SK-N-SH treated with all-trans-retinoic acid at 6 μM for 48 hours (cell line): ENCODE results near the gene TBCCD1.

Experiments
- ATAC-seq: fragments of 200-7000 bp; cut with Tn5 transposase; 3 replicates; pipeline ENCODE4 v1.9.1; 2020; ENCODE audit warnings: mild to moderate bottlenecking, moderate library complexity
- ARNTL ChIP-seq: fragments of 450-650 bp; formaldehyde crosslinking; IDR thresholded peaks from 2 replicates; pipeline ENCODE4 v1.5.0; 2020; ENCODE audit warnings: low read depth, mild to moderate bottlenecking, moderate library complexity, borderline replicate concordance
- BACH2 ChIP-seq: fragments of 250-450 bp; sonication (Bioruptor Pico); IDR thresholded peaks from 2 replicates; pipeline ENCODE4 v1.9.0; 2021; ENCODE audit warnings: mild to moderate bottlenecking, borderline replicate concordance
- ESRRG ChIP-seq: fragments of 250-450 bp; sonication (Bioruptor Pico); IDR thresholded peaks from 2 replicates; pipeline ENCODE4 v1.6.1; 2021; ENCODE audit warnings: mild to moderate bottlenecking
- GLIS3 ChIP-seq: fragments of 250-450 bp; sonication (Bioruptor Pico); IDR thresholded peaks from 2 replicates; pipeline ENCODE4 v1.5.0; 2020; ENCODE audit warnings: mild to moderate bottlenecking, moderate library complexity
- ISL1 ChIP-seq: fragments of 250-450 bp; sonication (Bioruptor Pico); IDR thresholded peaks from 2 replicates; pipeline ENCODE4 v2.1.2; 2022; ENCODE audit warnings: mild to moderate bottlenecking, moderate library complexity
- OSR1 ChIP-seq: fragments of 250-450 bp; sonication (Bioruptor Pico); IDR thresholded peaks from 2 replicates; pipeline ENCODE4 v1.8.0; 2022; ENCODE audit warnings: moderate library complexity, mild to moderate bottlenecking, inconsistent platforms
- PATZ1 ChIP-seq: fragments of 250-450 bp; sonication (Bioruptor Pico); IDR thresholded peaks from 2 replicates; pipeline ENCODE4 v1.8.0; 2020; ENCODE audit warnings: mild to moderate bottlenecking, moderate library complexity, borderline replicate concordance
- POU6F1 ChIP-seq: fragments of 250-450 bp; sonication (Bioruptor Pico); IDR thresholded peaks from 2 replicates; pipeline ENCODE4 v1.8.0; 2021; ENCODE audit warnings: low read depth, mild to moderate bottlenecking, moderate library complexity, borderline replicate concordance
- PPARA ChIP-seq: fragments of 250-450 bp; sonication (Bioruptor Pico); IDR thresholded peaks from 2 replicates; pipeline ENCODE4 v1.5.0; 2020; ENCODE audit warnings: mild to moderate bottlenecking, borderline replicate concordance
- SNAI2 ChIP-seq: fragments of 250-450 bp; sonication (Bioruptor Pico); IDR thresholded peaks from 2 replicates; pipeline ENCODE4 v1.5.0; 2020; ENCODE audit warnings: mild to moderate bottlenecking, moderate library complexity
- TCF4 ChIP-seq: fragments of 250-450 bp; sonication (Bioruptor Pico); IDR thresholded peaks from 2 replicates; pipeline ENCODE4 v1.8.0; 2021; ENCODE audit warnings: mild to moderate bottlenecking, moderate library complexity, borderline replicate concordance
- TOX ChIP-seq: fragments of 250-450 bp; sonication (Bioruptor Pico); IDR thresholded peaks from 2 replicates; pipeline ENCODE4 v1.8.0; 2021; ENCODE audit warnings: mild to moderate bottlenecking, moderate library complexity, borderline replicate concordance
- TSHZ2 ChIP-seq: fragments of 250-450 bp; sonication (Bioruptor Pico); IDR thresholded peaks from 2 replicates; pipeline ENCODE4 v1.5.0; 2020; ENCODE audit warnings: mild to moderate bottlenecking, moderate library complexity
- ZC3H10 ChIP-seq: fragments of 250-450 bp; sonication (Bioruptor Pico); IDR thresholded peaks from 2 replicates; pipeline ENCODE4 v1.5.1; 2021; ENCODE audit warnings: mild to moderate bottlenecking, moderate library complexity
- ZFP3 ChIP-seq: fragments of 250-450 bp; sonication (Bioruptor Pico); IDR thresholded peaks from 2 replicates; pipeline ENCODE4 v1.5.0; 2020; ENCODE audit warnings: mild to moderate bottlenecking, moderate library complexity
- ZFP30 ChIP-seq: fragments of 450-650 bp; formaldehyde crosslinking; IDR thresholded peaks from 2 replicates; pipeline ENCODE4 v1.5.0; 2022; ENCODE audit warnings: mild to moderate bottlenecking, moderate library complexity
- ZNF565 ChIP-seq: fragments of 450-650 bp; formaldehyde crosslinking; conservative IDR thresholded peaks from 2 replicates; pipeline ENCODE4 v1.5.0; 2020; ENCODE audit warnings: low read depth, mild to moderate bottlenecking, moderate library complexity
- ZNF8 ChIP-seq: fragments of 450-650 bp; formaldehyde crosslinking; IDR thresholded peaks from 2 replicates; pipeline ENCODE4 v1.5.0; 2020; ENCODE audit warnings: mild to moderate bottlenecking, moderate library complexity
- TF ChIP-seq, protein P1 (sequence below): fragments of 250-450 bp; sonication (Bioruptor Pico); IDR thresholded peaks from 2 replicates; pipeline ENCODE4 v1.5.1; 2021; ENCODE audit warnings: mild to moderate bottlenecking, moderate library complexity

The TBCCD1 gene

GRCh38 chr3:186613637-186614265 is 46.6 kb upstream of the TBCCD1 start:
- no peak for TF ChIP-seq ZFP30 (CRISPR knock-in tag)
- no peak for TF ChIP-seq ZFP3 (CRISPR knock-in tag)
- ATAC-seq: no peak

GRCh38 chr3:186612721-186613636 is 45.8 kb upstream of the TBCCD1 start, which contains the start of gene AHSG:
AHSG (plus strand) TSS chr3:186613060; CDS start chr3:186613142, 82 bp downstream.
- TF ChIP-seq ESRRG (no peak), TOX (CRISPR knock-in tag) (no peak), SNAI2 (no peak), ZNF8 (CRISPR knock-in tag) (no peak), TCF4 (no peak), ZFP3 (CRISPR knock-in tag) (no peak), GLIS3 (CRISPR knock-in tag) (no peak), BACH2 (no peak), PPARA (CRISPR knock-in tag) (no peak), TSHZ2 (CRISPR knock-in tag) (no peak), OSR1 (no peak), PATZ1 (no peak), ZNF565 (no peak), POU6F1 (CRISPR knock-in tag) (no peak), ARNTL (CRISPR knock-in tag) (no peak)
- TF ChIP-seq, all 23 proteins: peak for 0
- no peak for ATAC-seq

DNA sequence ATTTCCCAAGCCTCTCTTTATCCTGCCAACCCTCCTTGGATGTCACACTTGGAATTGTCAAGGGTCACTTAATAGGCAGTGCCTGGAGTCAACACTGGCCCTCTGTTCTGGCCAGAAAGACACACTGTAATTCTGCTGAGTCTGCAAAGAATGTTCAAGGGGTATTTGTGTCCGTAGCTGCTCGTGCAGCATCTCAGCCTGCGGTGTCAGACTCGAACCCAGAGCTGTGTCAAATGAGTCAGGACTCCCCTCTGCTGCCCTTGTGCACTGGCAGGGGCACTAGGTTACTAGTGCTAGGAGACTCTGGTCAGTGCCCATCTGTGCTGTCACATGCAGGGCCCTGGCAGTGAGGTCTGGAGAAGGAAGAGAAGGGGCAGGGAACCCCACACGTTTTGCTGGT is 44.9 kb upstream of the TBCCD1 start:
- ATAC-seq: no peak
- no peak for TF ChIP-seq PPARA (CRISPR knock-in tag)
- no peak for TF ChIP-seq OSR1
- no peak for TF ChIP-seq ISL1 (CRISPR knock-in tag)
- no peak for TF ChIP-seq GLIS3 (CRISPR knock-in tag)
- TF ChIP-seq, protein P1, sequence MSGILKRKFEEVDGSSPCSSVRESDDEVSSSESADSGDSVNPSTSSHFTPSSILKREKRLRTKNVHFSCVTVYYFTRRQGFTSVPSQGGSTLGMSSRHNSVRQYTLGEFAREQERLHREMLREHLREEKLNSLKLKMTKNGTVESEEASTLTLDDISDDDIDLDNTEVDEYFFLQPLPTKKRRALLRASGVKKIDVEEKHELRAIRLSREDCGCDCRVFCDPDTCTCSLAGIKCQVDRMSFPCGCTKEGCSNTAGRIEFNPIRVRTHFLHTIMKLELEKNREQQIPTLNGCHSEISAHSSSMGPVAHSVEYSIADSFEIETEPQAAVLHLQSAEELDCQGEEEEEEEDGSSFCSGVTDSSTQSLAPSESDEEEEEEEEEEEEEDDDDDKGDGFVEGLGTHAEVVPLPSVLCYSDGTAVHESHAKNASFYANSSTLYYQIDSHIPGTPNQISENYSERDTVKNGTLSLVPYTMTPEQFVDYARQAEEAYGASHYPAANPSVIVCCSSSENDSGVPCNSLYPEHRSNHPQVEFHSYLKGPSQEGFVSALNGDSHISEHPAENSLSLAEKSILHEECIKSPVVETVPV: no peak
- no peak for TF ChIP-seq ESRRG
- TF ChIP-seq ZC3H10: no peak
- TF ChIP-seq SNAI2: no peak

DNA sequence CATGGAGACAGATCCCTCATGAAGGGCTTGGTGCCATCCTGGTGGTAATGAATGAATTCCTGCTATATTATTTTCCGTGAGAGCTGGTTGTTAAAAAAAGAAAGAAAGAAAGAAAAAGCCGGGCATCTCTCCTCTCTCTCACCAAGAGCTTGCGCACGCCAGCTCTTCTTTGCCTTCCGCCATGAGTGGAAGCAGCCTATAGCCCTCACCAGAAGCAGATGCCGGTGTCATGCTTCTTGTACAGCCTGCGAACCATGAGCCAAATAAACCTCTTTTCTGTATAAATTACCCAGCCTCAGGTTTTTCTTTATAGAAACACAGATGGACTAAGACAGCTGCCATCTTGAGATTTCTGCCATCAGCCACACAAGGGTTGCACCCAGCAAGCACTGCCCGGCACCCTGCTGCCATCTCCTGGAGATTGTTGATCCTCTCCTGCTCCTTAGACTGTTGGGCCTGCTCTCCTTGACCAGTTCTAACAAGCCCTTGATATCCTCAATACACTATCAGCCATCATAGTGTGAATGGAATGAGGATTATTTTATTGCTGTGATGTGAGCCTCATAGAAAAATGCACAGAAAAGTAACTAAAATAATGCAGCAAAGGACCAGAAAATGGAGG is 42.2 kb upstream of the TBCCD1 start:
- no peak for TF ChIP-seq BACH2
- no peak for TF ChIP-seq TOX (CRISPR knock-in tag)
- ATAC-seq: peak; percentile 61; the same call in 2 of the 3 replicates
